IMR-90 (cell line): ENCODE results near the gene LAS1L.

ENCODE experiments used
- BHLHE40 ChIP-seq: fragments of 150-350 bp; IDR thresholded peaks from 2 replicates; pipeline ENCODE4 v1.6.1; 2016; ENCODE audit warnings: mild to moderate bottlenecking, low read depth, low read length
- CEBPB ChIP-seq: IDR thresholded peaks from 2 replicates; pipeline ENCODE4 v1.6.1; 2012; ENCODE audit warnings: low read depth, low read length, improper control_type of control experiment
- CHD1 ChIP-seq: IDR thresholded peaks from 2 replicates; pipeline ENCODE4 v1.6.1; 2012; ENCODE audit warnings: low read depth, low read length, improper control_type of control experiment
- FOS ChIP-seq: fragments of 150-350 bp; IDR thresholded peaks from 2 replicates; pipeline ENCODE4 v1.6.1; 2016; ENCODE audit warnings: low read depth, low read length
- MAFK ChIP-seq: IDR thresholded peaks from 2 replicates; pipeline ENCODE4 v1.6.1; 2012; ENCODE audit warnings: low read depth, low read length, improper control_type of control experiment
- MAZ ChIP-seq: IDR thresholded peaks from 2 replicates; pipeline ENCODE4 v1.6.1; 2012; ENCODE audit warnings: low read depth, mild to moderate bottlenecking, low read length, improper control_type of control experiment, moderate library complexity, borderline replicate concordance
- MXI1 ChIP-seq: IDR thresholded peaks from 2 replicates; pipeline ENCODE4 v1.6.1; 2012; ENCODE audit warnings: low read depth, mild to moderate bottlenecking, low read length, moderate library complexity, borderline replicate concordance
- POLR2A ChIP-seq: IDR thresholded peaks from 2 replicates; pipeline ENCODE4 v1.6.1; 2012; ENCODE audit warnings: mild to moderate bottlenecking, low read depth, low read length
- USF2 ChIP-seq: fragments of 150-350 bp; IDR thresholded peaks from 2 replicates; pipeline ENCODE4 v1.6.1; 2017; ENCODE audit warnings: mild to moderate bottlenecking, antibody characterized with exemption, low read length, low read depth
- TF ChIP-seq, protein P1 (sequence below): conservative IDR thresholded peaks from 2 replicates; pipeline ENCODE4 v1.5.1; 2012; ENCODE audit warnings: mild to moderate bottlenecking, low read depth, low read length, improper control_type of control experiment

DNA sequence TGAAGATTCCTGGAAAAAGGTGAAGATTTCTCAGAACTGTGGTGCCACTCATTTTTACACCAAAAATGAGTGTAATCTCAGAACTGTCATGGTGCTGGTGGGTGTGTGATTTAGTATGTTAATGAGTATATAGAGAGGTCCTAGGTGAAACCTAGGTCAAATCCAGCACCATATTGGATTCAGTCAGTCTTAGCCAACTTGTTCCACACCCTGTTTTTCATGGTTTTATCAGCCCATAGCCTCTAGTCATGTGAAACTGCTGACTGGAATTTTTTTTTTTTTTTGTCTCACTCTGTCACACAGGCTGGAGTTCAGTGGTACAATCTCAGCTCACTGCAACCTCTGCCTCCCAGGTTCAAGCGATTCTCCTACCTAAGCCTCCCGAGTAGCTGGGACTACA, 58.0 kb downstream of the LAS1L start:
- TF ChIP-seq, protein P1, sequence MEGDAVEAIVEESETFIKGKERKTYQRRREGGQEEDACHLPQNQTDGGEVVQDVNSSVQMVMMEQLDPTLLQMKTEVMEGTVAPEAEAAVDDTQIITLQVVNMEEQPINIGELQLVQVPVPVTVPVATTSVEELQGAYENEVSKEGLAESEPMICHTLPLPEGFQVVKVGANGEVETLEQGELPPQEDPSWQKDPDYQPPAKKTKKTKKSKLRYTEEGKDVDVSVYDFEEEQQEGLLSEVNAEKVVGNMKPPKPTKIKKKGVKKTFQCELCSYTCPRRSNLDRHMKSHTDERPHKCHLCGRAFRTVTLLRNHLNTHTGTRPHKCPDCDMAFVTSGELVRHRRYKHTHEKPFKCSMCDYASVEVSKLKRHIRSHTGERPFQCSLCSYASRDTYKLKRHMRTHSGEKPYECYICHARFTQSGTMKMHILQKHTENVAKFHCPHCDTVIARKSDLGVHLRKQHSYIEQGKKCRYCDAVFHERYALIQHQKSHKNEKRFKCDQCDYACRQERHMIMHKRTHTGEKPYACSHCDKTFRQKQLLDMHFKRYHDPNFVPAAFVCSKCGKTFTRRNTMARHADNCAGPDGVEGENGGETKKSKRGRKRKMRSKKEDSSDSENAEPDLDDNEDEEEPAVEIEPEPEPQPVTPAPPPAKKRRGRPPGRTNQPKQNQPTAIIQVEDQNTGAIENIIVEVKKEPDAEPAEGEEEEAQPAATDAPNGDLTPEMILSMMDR = no peak
- TF ChIP-seq USF2 (no peak), BHLHE40 (no peak), POLR2A (no peak), CEBPB (no peak), MAFK (no peak), MAZ (no peak), CHD1 (no peak), FOS (no peak), MXI1 (no peak)
